Measurements from ENCODE around the gene GALNT17. TPM values are rescaled to one million over a fixed set of nuclear protein-coding genes. Genes with fewer than 3 reads are reported as not detected.

Gene GALNT17
- polyA plus RNA-seq (2013, experiment 1 of 2) = not detected
- polyA plus RNA-seq (2013, experiment 2 of 2) = not detected

GRCh38 chr7:71132127-71132376 is at the start of gene GALNT17:
Gene GALNT17, plus strand, starts transcription at chr7:71132144.
- no peak within 1 kb of the TSS for H2BK120ac ChIP-seq (ENCODE audit: low read depth, low read length)
- no peaks in the 10 kb centered on the region for H3K79me1 ChIP-seq (replicated peaks; ENCODE audit: low read length, poor library complexity, severe bottlenecking)
- no peaks in the 10 kb centered on the region for H3K36me3 ChIP-seq (ENCODE audit: control insufficient read depth in 1 of 2, insufficient read depth in 2 of 2, low read depth in 1 of 2, low read length in 2 of 2)
- no peaks in the 10 kb centered on the region for H3K9me3 ChIP-seq (ENCODE audit: control insufficient read depth, low read length)
- H4K91ac ChIP-seq (ENCODE audit: low read length) = no peak within 1 kb of the TSS
- H3K4ac ChIP-seq (ENCODE audit: low read depth in 1 of 2, low read length in 2 of 2) = no peak within 1 kb of the TSS
- H2BK15ac ChIP-seq (ENCODE audit: low read depth, poor library complexity, severe bottlenecking) = no peak within 1 kb of the TSS
- peak within 1 kb of the TSS in 1 of 2 experiments; percentile 73 for H3K4me3 ChIP-seq (ENCODE audit: insufficient read depth in 1 of 2, low read depth in 1 of 2, low read length in 2 of 2)
- no peak within 1 kb of the TSS for H2BK12ac ChIP-seq (ENCODE audit: low read length in 2 of 2)
- no peak within 1 kb of the TSS for H3K14ac ChIP-seq (ENCODE audit: low read length in 2 of 2)
- H2AFZ ChIP-seq (ENCODE audit: low read depth, low read length) = no peak within 1 kb of the TSS
- no peak within 1 kb of the TSS for H2BK5ac ChIP-seq (ENCODE audit: low read depth, low read length, poor library complexity, severe bottlenecking)
- peak within 1 kb of the TSS; percentile 59 for H3K9ac ChIP-seq (ENCODE audit: low read length)
- H3K18ac ChIP-seq (ENCODE audit: low read depth in 1 of 2, low read length in 2 of 2) = no peak within 1 kb of the TSS
- no peak within 1 kb of the TSS for H4K8ac ChIP-seq (ENCODE audit: low read length)
- peaks cover 16% of the 10 kb centered on the region for H3K4me1 ChIP-seq (ENCODE audit: control insufficient read depth, insufficient read depth, low read depth, low read length)
- DNase-seq = no peak
- H3K27me3 ChIP-seq (ENCODE audit: control insufficient read depth in 1 of 2, insufficient read depth in 1 of 2, low read length in 2 of 2) = peaks cover 40 to 42% of the 10 kb centered on the region in 2 experiments
- H3K23ac ChIP-seq (ENCODE audit: low read length in 2 of 2) = no peak within 1 kb of the TSS
- H3K27ac ChIP-seq (ENCODE audit: low read length, poor library complexity, severe bottlenecking) = no peak within 1 kb of the TSS
- H2AK5ac ChIP-seq (ENCODE audit: low read length, severe bottlenecking) = no peak within 1 kb of the TSS
- WGBS = 1% methylated on average over 33 of the region's 34 CpGs
- H3K4me2 ChIP-seq (ENCODE audit: low read length, poor library complexity, severe bottlenecking) = peak within 1 kb of the TSS; percentile 75

GRCh38 chr7:71095266-71095860 is 36.6 kb upstream of the GALNT17 start:
- H3K14ac ChIP-seq (ENCODE audit: low read length in 2 of 2) = no peak overlapping the region
- 90% methylated on average over 1 of the region's 2 CpGs for WGBS
- H4K8ac ChIP-seq (ENCODE audit: low read length) = no peak overlapping the region
- H2BK12ac ChIP-seq (ENCODE audit: low read length in 2 of 2) = no peak overlapping the region
- no peaks in the 10 kb centered on the region for H3K79me1 ChIP-seq (replicated peaks; ENCODE audit: low read length, poor library complexity, severe bottlenecking)
- H2BK5ac ChIP-seq (ENCODE audit: low read depth, low read length, poor library complexity, severe bottlenecking) = no peak overlapping the region
- no peak overlapping the region for H3K4ac ChIP-seq (ENCODE audit: low read depth in 1 of 2, low read length in 2 of 2)
- no peak overlapping the region for H3K23ac ChIP-seq (ENCODE audit: low read length in 2 of 2)
- H4K91ac ChIP-seq (ENCODE audit: low read length) = no peak overlapping the region
- H3K4me2 ChIP-seq (ENCODE audit: low read length, poor library complexity, severe bottlenecking) = no peak overlapping the region
- no peaks in the 10 kb centered on the region for H3K27me3 ChIP-seq (ENCODE audit: control insufficient read depth in 1 of 2, insufficient read depth in 1 of 2, low read length in 2 of 2)
- no peak overlapping the region for H2AFZ ChIP-seq (ENCODE audit: low read depth, low read length)
- H2BK120ac ChIP-seq (ENCODE audit: low read depth, low read length) = no peak overlapping the region
- H3K4me1 ChIP-seq (ENCODE audit: control insufficient read depth, insufficient read depth, low read depth, low read length) = no peaks in the 10 kb centered on the region
- peaks cover 18% of the 10 kb centered on the region for H3K9me3 ChIP-seq (ENCODE audit: control insufficient read depth, low read length)
- no peak overlapping the region for H2BK15ac ChIP-seq (ENCODE audit: low read depth, poor library complexity, severe bottlenecking)
- no peaks in the 10 kb centered on the region for H3K36me3 ChIP-seq (ENCODE audit: control insufficient read depth in 1 of 2, insufficient read depth in 2 of 2, low read depth in 1 of 2, low read length in 2 of 2)
- H3K4me3 ChIP-seq (ENCODE audit: insufficient read depth in 1 of 2, low read depth in 1 of 2, low read length in 2 of 2) = no peak overlapping the region
- no peak for DNase-seq
- no peak overlapping the region for H3K27ac ChIP-seq (ENCODE audit: low read length, poor library complexity, severe bottlenecking)
- H3K18ac ChIP-seq (ENCODE audit: low read depth in 1 of 2, low read length in 2 of 2) = no peak overlapping the region
- no peak overlapping the region for H3K9ac ChIP-seq (ENCODE audit: low read length)
- H2AK5ac ChIP-seq (ENCODE audit: low read length, severe bottlenecking) = no peak overlapping the region

GRCh38 chr7:71096351-71096750 is 35.6 kb upstream of the GALNT17 start:
- Histone ChIP-seq H3K14ac (ENCODE audit: low read length in 2 of 2) (no peak overlapping the region), H3K4me2 (ENCODE audit: low read length, poor library complexity, severe bottlenecking) (no peak overlapping the region), H3K36me3 (ENCODE audit: control insufficient read depth in 1 of 2, insufficient read depth in 2 of 2, low read depth in 1 of 2, low read length in 2 of 2) (no peaks in the 10 kb centered on the region), H3K23ac (ENCODE audit: low read length in 2 of 2) (no peak overlapping the region), H2BK5ac (ENCODE audit: low read depth, low read length, poor library complexity, severe bottlenecking) (no peak overlapping the region), H2BK15ac (ENCODE audit: low read depth, poor library complexity, severe bottlenecking) (no peak overlapping the region), H3K4ac (ENCODE audit: low read depth in 1 of 2, low read length in 2 of 2) (no peak overlapping the region), H3K18ac (ENCODE audit: low read depth in 1 of 2, low read length in 2 of 2) (no peak overlapping the region), H3K4me1 (ENCODE audit: control insufficient read depth, insufficient read depth, low read depth, low read length) (no peaks in the 10 kb centered on the region), H3K4me3 (ENCODE audit: insufficient read depth in 1 of 2, low read depth in 1 of 2, low read length in 2 of 2) (no peak overlapping the region), H3K79me1 (replicated peaks; ENCODE audit: low read length, poor library complexity, severe bottlenecking) (no peaks in the 10 kb centered on the region), H2AK5ac (ENCODE audit: low read length, severe bottlenecking) (no peak overlapping the region), H4K8ac (ENCODE audit: low read length) (no peak overlapping the region), H2AFZ (ENCODE audit: low read depth, low read length) (no peak overlapping the region), H3K27ac (ENCODE audit: low read length, poor library complexity, severe bottlenecking) (no peak overlapping the region), H3K9ac (ENCODE audit: low read length) (no peak overlapping the region), H3K9me3 (ENCODE audit: control insufficient read depth, low read length) (peaks cover 18% of the 10 kb centered on the region), H2BK12ac (ENCODE audit: low read length in 2 of 2) (no peak overlapping the region), H3K27me3 (ENCODE audit: control insufficient read depth in 1 of 2, insufficient read depth in 1 of 2, low read length in 2 of 2) (no peaks in the 10 kb centered on the region), H2BK120ac (ENCODE audit: low read depth, low read length) (no peak overlapping the region), H4K91ac (ENCODE audit: low read length) (no peak overlapping the region)
- DNase-seq = no peak
- WGBS = 99% methylated on average over 1 of the region's 1 CpG

- no peak for DNase-seq
- Histone ChIP-seq H2BK120ac (ENCODE audit: low read depth, low read length) (no peak overlapping the region), H3K27ac (ENCODE audit: low read length, poor library complexity, severe bottlenecking) (no peak overlapping the region), H3K18ac (ENCODE audit: low read depth in 1 of 2, low read length in 2 of 2) (no peak overlapping the region), H3K79me1 (replicated peaks; ENCODE audit: low read length, poor library complexity, severe bottlenecking) (no peaks in the 10 kb centered on the region), H3K9me3 (ENCODE audit: control insufficient read depth, low read length) (no peaks in the 10 kb centered on the region), H3K4ac (ENCODE audit: low read depth in 1 of 2, low read length in 2 of 2) (no peak overlapping the region), H2AK5ac (ENCODE audit: low read length, severe bottlenecking) (no peak overlapping the region), H2BK15ac (ENCODE audit: low read depth, poor library complexity, severe bottlenecking) (no peak overlapping the region), H3K4me2 (ENCODE audit: low read length, poor library complexity, severe bottlenecking) (no peak overlapping the region), H3K9ac (ENCODE audit: low read length) (no peak overlapping the region), H3K4me3 (ENCODE audit: insufficient read depth in 1 of 2, low read depth in 1 of 2, low read length in 2 of 2) (no peak overlapping the region), H3K36me3 (ENCODE audit: control insufficient read depth in 1 of 2, insufficient read depth in 2 of 2, low read depth in 1 of 2, low read length in 2 of 2) (no peaks in the 10 kb centered on the region), H2BK12ac (ENCODE audit: low read length in 2 of 2) (no peak overlapping the region), H4K8ac (ENCODE audit: low read length) (no peak overlapping the region), H3K4me1 (ENCODE audit: control insufficient read depth, insufficient read depth, low read depth, low read length) (no peaks in the 10 kb centered on the region), H2BK5ac (ENCODE audit: low read depth, low read length, poor library complexity, severe bottlenecking) (no peak overlapping the region), H3K27me3 (ENCODE audit: control insufficient read depth in 1 of 2, insufficient read depth in 1 of 2, low read length in 2 of 2) (peaks cover 0 to 13% of the 10 kb centered on the region in 2 experiments), H3K14ac (ENCODE audit: low read length in 2 of 2) (no peak overlapping the region), H2AFZ (ENCODE audit: low read depth, low read length) (no peak overlapping the region), H3K23ac (ENCODE audit: low read length in 2 of 2) (no peak overlapping the region), H4K91ac (ENCODE audit: low read length) (no peak overlapping the region)
- whole genome bisulfite sequencing = 91% methylated on average over 4 of the region's 4 CpGs
Measured at GRCh38 chr7:71106226-71106625, 25.7 kb upstream of the GALNT17 start.
